Muscle of leg (tissue), 11 donors: ENCODE data around the gene FADS6. TPM values are rescaled to one million over a fixed set of nuclear protein-coding genes. Genes with fewer than 3 reads are reported as not detected.
A peak's percentile ranks its signal among the peaks of the same experiment; 100 is the strongest.
"Not testable (repeated sequence)": the region's sequence is repeated elsewhere in the genome, so short reads cannot be mapped to it uniquely, and the experiment has no call there.

ENCODE experiments used
- DNase-seq: peaks from one replicate; pipeline ENCODE4 v3.0.0; 2013
- H3K27ac ChIP-seq: one replicate; pipeline ENCODE4 v1.5.1; 2013; ENCODE audit warnings: mild to moderate bottlenecking, low read length, control low read depth
- H3K27me3 ChIP-seq: one replicate; pipeline ENCODE4 v1.6.1; 2013; ENCODE audit warnings: low read length; ENCODE audit not compliant: control insufficient read depth, insufficient read depth
- H3K36me3 ChIP-seq: one replicate; pipeline ENCODE4 v1.6.1; 2013; ENCODE audit warnings: low read length; ENCODE audit not compliant: control insufficient read depth, insufficient read depth
- H3K4me1 ChIP-seq: one replicate; pipeline ENCODE4 v1.6.1; 2013; ENCODE audit warnings: low read length; ENCODE audit not compliant: control insufficient read depth, insufficient read depth
- H3K4me3 ChIP-seq: one replicate; pipeline ENCODE4 v1.5.1; 2013; ENCODE audit warnings: low read length, control low read depth
- H3K9me3 ChIP-seq: replicated peaks from 2 replicates; pipeline ENCODE4 v1.6.1; 2013; ENCODE audit warnings: low read depth, low read length; ENCODE audit not compliant: control insufficient read depth
- WGBS: methylation state at CpG from one replicate; pipeline ENCODE4 v1.1.5; 2013; ENCODE audit warnings: missing lambda C conversion rate; ENCODE audit not compliant: insufficient coverage; 5-methylcytosine and 5-hydroxymethylcytosine counted together
- polyA plus RNA-seq, 8 donors: library from polyadenylated mRNA; unstranded; fragments of 120-200 nt; gene quantifications; one replicate each; pipeline versions ENCODE4 v1.2.1 to v1.2.3, GENCODE V29; 2013; ENCODE audit warnings: inconsistent platforms in 1 of 8, low replicate concordance in 1 of 8; ENCODE audit not compliant: insufficient read length in 8 of 8, insufficient read depth in 1 of 8
- total RNA-seq: library from RNA; stranded (reverse); fragments of 120-200 nt; gene quantifications from one replicate; pipeline ENCODE4 v1.2.4, GENCODE V29; 2013

FADS6 gene
- total and polyA plus RNA-seq, 9 donors = 0.07 to 0.56 (median 0.09) TPM; not detected in 4

DNA sequence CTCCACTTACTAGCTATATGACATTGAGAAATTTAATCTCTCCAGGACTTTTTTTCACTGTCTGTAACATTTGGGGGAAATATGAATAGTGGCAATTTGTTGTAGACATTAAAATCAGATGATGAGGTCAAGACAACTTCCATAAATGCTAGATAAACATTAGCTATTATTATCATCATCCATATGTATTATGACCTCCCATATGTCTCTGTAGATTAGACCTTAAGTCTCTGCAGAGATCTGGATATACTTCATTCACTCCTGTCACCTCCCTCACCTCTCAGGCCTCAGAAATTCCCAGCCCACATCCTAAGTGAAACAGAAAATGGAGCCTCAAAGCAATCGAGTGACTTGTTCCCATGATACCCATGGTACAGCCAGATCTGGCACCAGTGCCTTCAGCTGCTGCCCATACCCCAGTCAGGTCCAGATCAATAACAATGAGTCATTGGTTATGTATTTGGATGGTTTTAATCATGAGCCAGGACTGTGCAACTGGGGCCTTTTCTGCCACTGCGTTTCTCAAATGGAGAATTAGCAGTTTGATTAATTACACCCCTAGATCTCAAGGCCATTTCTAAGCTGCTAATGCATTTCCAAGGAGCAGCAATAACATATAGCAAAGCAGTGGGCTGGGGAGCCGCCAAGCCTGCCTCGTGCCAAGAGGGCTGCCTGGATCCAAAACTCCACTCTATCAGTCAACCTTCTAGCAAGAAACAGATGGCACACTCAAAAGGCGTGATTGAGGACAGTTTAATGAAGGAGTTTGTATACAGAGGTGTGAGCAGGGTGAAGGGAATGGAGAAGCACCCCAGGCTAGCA is 18.1 kb downstream of the FADS6 start:
- WGBS = 52% methylated on average over 2 of the region's 5 CpGs

DNA sequence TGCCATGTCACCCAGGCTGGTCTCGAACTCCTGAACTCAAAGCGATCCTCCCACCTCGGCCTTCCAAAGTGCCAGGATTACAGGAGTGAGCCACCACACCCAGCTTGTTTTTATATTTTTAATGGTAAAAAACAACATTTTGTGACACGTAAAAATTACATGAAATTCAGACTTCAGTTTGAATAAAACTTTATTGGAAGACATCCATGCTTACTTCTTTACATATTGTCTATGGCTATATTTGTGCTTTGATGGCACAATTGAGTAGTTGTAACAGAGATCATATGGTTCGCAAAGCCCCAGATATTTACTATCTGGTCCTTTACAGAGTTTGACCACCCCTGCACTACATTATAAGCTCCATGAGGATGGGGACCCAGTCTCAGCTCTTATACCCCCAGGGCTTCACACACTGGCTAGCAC is 18.8 kb downstream of the FADS6 start:
- peaks cover 13% of the 10 kb centered on the region for H3K4me1 ChIP-seq
- WGBS = 100% methylated on average over 1 of the region's 5 CpGs
- no peaks in the 10 kb centered on the region for H3K9me3 ChIP-seq
- no peaks in the 10 kb centered on the region for H3K36me3 ChIP-seq
- no peak overlapping the region for H3K4me3 ChIP-seq
- DNase-seq = no peak
- peaks cover 7% of the 10 kb centered on the region for H3K27me3 ChIP-seq
- no peak overlapping the region for H3K27ac ChIP-seq

More for the DNA sequence above, 18.1 kb downstream of the FADS6 start:
- Histone ChIP-seq H3K27me3 (peaks cover 8% of the 10 kb centered on the region), H3K4me3 (no peak overlapping the region), H3K4me1 (peaks cover 13% of the 10 kb centered on the region), H3K36me3 (no peaks in the 10 kb centered on the region), H3K9me3 (no peaks in the 10 kb centered on the region), H3K27ac (no peak overlapping the region)
- no peak for DNase-seq

GRCh38 chr17:74873874-74874614 is 19.4 kb downstream of the FADS6 start:
- H3K4me1 ChIP-seq = peaks cover 13% of the 10 kb centered on the region
- no peak for DNase-seq
- H3K27ac ChIP-seq = peak overlapping the region; percentile 97
- H3K27me3 ChIP-seq = peaks cover 2% of the 10 kb centered on the region
- 65% methylated on average over 5 of the region's 6 CpGs for WGBS
- peak overlapping the region; percentile 87 for H3K4me3 ChIP-seq
- no peaks in the 10 kb centered on the region for H3K36me3 ChIP-seq
- no peaks in the 10 kb centered on the region for H3K9me3 ChIP-seq

- Histone ChIP-seq H3K27me3 (peaks cover 2% of the 10 kb centered on the region), H3K27ac (peak overlapping the region; percentile 97), H3K9me3 (no peaks in the 10 kb centered on the region), H3K36me3 (no peaks in the 10 kb centered on the region), H3K4me1 (peaks cover 13% of the 10 kb centered on the region), H3K4me3 (peak overlapping the region; percentile 87)
- 0% methylated on average over 29 of the region's 55 CpGs for WGBS
- peak; percentile 100 for DNase-seq
Observed at GRCh38 chr17:74873037-74873873, 20.2 kb downstream of the FADS6 start.

DNA sequence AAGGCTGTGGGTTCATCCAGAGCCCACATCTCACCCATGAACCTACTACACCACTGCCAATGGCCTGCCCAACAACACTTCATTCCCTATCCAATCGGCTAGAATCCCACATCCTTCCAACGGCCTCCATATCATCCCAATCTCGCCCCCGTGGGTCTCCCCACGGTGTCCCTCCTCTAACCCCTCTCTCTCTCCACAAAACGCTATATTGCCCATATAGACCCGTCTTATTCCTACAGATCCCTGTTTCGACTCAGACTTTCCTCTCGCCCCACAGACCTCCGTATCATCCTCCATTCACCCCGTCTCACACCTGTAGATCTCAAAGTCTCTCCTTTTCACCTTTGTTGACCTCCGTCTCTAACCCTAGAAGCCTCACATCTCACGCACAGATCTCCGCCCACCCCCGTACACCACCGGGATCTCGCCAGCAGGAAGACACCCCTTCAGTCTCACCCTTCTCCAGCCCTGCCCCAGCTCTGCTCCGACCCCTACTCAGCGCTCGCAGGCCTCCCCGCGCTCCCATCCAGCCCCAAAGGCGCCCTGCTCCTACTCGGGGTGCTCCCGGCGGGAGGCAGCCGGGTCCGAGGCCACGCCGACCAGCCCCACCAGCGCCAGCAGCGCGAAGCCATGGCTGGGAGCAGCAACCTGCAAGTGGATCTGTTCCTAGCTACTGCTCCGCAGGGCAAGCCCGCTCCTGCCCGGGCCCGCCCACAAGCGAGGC is 21.0 kb downstream of the FADS6 start, which contains the start of gene FDXR:
Gene FDXR (minus strand): TSS at position 682 of the 724 bp plus-strand sequence. CDS start 50 bp downstream, at position 632.
- no peak for DNase-seq
- Histone ChIP-seq H3K4me1 (peaks cover 13% of the 10 kb centered on the region), H3K4me3 (peak within 1 kb of the TSS; percentile 87), H3K9me3 (no peaks in the 10 kb centered on the region), H3K27ac (peak within 1 kb of the TSS; percentile 97), H3K36me3 (no peaks in the 10 kb centered on the region), H3K27me3 (peaks cover 2% of the 10 kb centered on the region)
- WGBS = 7% methylated on average over 36 of the region's 38 CpGs

DNA sequence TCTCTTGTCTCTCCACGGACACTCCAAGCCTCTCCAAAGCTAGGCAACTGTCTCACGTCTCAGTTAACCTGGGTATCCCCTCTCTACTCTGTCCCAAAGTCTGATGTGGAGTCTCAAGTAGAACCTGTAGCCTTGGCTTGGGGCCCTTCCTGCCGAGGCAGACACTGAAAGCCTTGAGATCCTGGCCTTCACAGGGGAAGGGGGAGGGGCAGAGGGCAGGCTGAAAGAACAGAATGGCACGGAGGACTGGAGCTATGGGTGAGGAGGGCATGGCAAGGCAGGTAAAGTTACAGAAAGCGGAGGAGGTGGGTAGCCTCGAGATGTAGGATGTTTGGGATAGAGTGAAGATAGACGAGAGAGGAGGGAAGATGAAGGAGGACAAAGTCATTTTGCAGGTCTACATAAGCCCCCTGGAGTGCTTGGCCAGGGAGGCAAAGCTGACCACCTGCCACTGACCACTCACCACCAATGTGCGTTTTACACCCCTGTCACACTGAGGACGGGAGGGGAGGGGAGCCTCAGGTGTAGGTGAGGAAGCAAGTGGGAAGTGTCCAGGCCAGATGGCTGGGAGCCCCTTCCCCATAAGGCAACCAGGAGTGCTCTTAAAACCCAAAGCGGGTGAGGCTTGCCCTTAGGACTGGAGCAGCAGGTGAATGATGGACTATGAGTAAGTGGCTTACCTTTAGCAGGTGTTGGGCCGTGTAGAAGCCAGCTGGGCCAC is 21.9 kb downstream of the FADS6 start:
- Histone ChIP-seq H3K27ac (no peak overlapping the region), H3K36me3 (no peaks in the 10 kb centered on the region), H3K4me3 (no peak overlapping the region), H3K9me3 (no peaks in the 10 kb centered on the region), H3K4me1 (peaks cover 13% of the 10 kb centered on the region), H3K27me3 (no peaks in the 10 kb centered on the region)
- WGBS = 69% methylated on average over 4 of the region's 11 CpGs
- peak; percentile 10 for DNase-seq

GRCh38 chr17:74870512-74870911 is 22.9 kb downstream of the FADS6 start:
- WGBS = 71% methylated on average over 1 of the region's 3 CpGs
- Histone ChIP-seq H3K4me1 (peaks cover 13% of the 10 kb centered on the region), H3K36me3 (no peaks in the 10 kb centered on the region), H3K9me3 (no peaks in the 10 kb centered on the region), H3K4me3 (no peak overlapping the region), H3K27me3 (no peaks in the 10 kb centered on the region), H3K27ac (no peak overlapping the region)
- DNase-seq = no peak

DNA sequence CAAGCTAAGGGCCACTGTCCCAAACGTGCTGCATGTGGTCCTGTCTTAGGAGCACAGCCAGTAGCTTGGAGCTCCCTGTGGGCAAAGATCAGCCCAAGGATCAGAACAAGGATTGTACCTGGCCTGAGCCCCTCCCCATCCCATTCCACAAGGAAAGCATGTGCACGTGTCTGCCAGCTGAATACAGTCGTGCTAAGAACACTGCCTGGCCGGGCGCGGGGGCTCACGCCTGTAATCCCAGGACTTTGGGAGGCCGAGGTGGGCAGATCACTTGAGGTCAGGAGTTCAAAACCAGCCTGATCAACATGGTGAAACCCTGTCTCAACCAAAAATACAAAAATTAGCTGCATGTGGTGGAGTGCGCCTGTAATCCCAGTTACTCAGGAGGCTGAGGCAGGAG is 23.4 kb downstream of the FADS6 start:
- DNase-seq = not testable (repeated sequence)

GRCh38 chr17:74868908-74869255 is 24.6 kb downstream of the FADS6 start:
- 86% methylated on average over 6 of the region's 6 CpGs for WGBS
- DNase-seq = no peak
- no peak overlapping the region for H3K4me3 ChIP-seq

More for the DNA sequence above, 23.4 kb downstream of the FADS6 start:
- H3K4me3 ChIP-seq, H3K9me3 ChIP-seq, H3K36me3 ChIP-seq, H3K27me3 ChIP-seq, H3K27ac ChIP-seq: not testable (repeated sequence)
- peaks cover 13% of the 10 kb centered on the region for H3K4me1 ChIP-seq
- WGBS = 81% methylated on average over 8 of the region's 9 CpGs

More at GRCh38 chr17:74868908-74869255, 24.6 kb downstream of the FADS6 start:
- Histone ChIP-seq H3K27ac (no peak overlapping the region), H3K9me3 (no peaks in the 10 kb centered on the region), H3K27me3 (no peaks in the 10 kb centered on the region), H3K4me1 (peaks cover 16% of the 10 kb centered on the region), H3K36me3 (no peaks in the 10 kb centered on the region)
